K562 (cell line): ENCODE results near the gene TSC22D3.

Source experiments
- ARHGAP35 ChIP-seq: fragments of 450-650 bp; IDR thresholded peaks from 2 replicates; pipeline ENCODE4 v1.6.1; 2018; ENCODE audit not compliant: partially characterized antibody
- EZH2 ChIP-seq: IDR thresholded peaks from 2 replicates; pipeline ENCODE4 v1.6.1; 2012; ENCODE audit warnings: low read depth, mild to moderate bottlenecking, inconsistent platforms, low read length, borderline replicate concordance
- PREB ChIP-seq: sonication (generic); formaldehyde crosslinking; IDR thresholded peaks from 2 replicates; pipeline ENCODE4 v1.8.1; 2023; ENCODE audit warnings: mild to moderate bottlenecking, missing genetic modification reagents
- RBM22 ChIP-seq: fragments of 200-400 bp; formaldehyde crosslinking; IDR thresholded peaks from 2 replicates; pipeline ENCODE4 v1.6.1; 2018; ENCODE audit warnings: low read length, low read depth; ENCODE audit not compliant: poor library complexity, severe bottlenecking
- REST ChIP-seq, 2 experiments: fragments of 450-650 bp; formaldehyde crosslinking in 1 of 2; IDR thresholded peaks; 2 replicates each; pipeline versions ENCODE4 v1.4.0 to v1.6.1; 2014 to 2020; ENCODE audit warnings: mild to moderate bottlenecking in 2 of 2, borderline replicate concordance in 1 of 2, low read depth in 1 of 2
- STAT5B ChIP-seq: fragments of 250-450 bp; sonication (Bioruptor Pico); IDR thresholded peaks from 2 replicates; pipeline ENCODE4 v1.8.0; 2021; ENCODE audit warnings: mild to moderate bottlenecking, inconsistent platforms
- YBX1 ChIP-seq: fragments of 450-650 bp; IDR thresholded peaks from 2 replicates; pipeline ENCODE4 v1.7.1; 2016; ENCODE audit warnings: mild to moderate bottlenecking
- ZNF232 ChIP-seq: sonication (generic); formaldehyde crosslinking; IDR thresholded peaks from 2 replicates; pipeline ENCODE4 v1.8.0; 2022; ENCODE audit warnings: mild to moderate bottlenecking, missing genetic modification reagents
- ZNF24 ChIP-seq: fragments of 450-650 bp; IDR thresholded peaks from 2 replicates; pipeline ENCODE4 v1.6.1; 2016
- ZNF76 ChIP-seq: fragments of 250-450 bp; sonication (Bioruptor Pico); IDR thresholded peaks from 2 replicates; pipeline ENCODE4 v1.4.0; 2020; ENCODE audit warnings: mild to moderate bottlenecking, moderate library complexity, borderline replicate concordance
- TF ChIP-seq, protein P1 (sequence below), 3 experiments: IDR thresholded peaks in 2 of 3; conservative IDR thresholded peaks in 1 of 3; 2 replicates each; pipeline ENCODE4 v1.5.1; 2011 to 2012; ENCODE audit warnings: low read length in 3 of 3, mild to moderate bottlenecking in 3 of 3, control low read depth in 2 of 3, improper control_type of control experiment in 1 of 3, inconsistent platforms in 1 of 3, low read depth in 1 of 3, mixed read lengths in 1 of 3, moderate library complexity in 1 of 3; ENCODE audit not compliant: insufficient read depth in 2 of 3

DNA sequence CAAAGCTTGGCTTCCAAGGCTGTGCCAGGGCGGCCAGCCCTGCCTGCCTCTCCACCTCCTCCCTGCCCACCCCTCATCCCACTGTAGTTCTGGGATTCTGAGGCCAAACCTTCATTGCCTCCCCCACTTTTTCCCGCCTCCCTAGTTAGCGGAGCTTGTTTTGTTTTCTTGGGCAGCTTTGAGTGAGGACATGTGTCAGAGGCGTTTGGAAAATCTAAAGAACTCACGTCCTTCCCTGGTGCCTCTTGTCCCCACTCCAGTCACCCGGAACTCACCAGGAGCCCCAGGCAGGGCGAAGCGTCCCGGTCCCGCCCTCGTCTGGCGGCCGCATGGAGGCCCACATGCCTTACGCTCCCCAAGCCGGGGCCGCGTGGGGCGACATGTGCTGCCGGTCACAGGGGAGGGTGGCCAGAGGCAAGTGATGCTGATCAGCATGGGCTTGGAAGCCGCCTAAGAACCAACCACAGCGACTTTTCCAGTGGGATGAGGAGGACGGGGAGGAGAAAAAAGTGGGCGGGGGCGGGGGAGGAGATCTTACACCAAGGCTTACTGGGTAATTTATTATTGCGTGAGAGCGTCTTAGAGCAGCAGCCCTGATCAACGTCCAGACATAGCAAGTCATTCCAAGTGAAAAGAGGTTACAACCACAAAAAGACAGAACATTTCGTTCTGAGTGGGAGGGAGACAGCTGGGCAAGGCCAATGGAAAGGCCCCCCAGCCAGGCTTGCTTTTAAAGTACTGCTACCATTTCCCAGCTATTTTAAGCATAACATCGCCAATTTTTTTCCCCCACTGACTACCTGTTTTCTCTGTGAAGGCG lies 98.8 kb downstream of the TSC22D3 start:
- TF ChIP-seq PREB (CRISPR knock-in tag) (no peak), ZNF24 (no peak), ARHGAP35 (no peak), ZNF232 (CRISPR knock-in tag) (peak; percentile 91), STAT5B (CRISPR knock-in tag) (no peak), ZNF76 (CRISPR knock-in tag) (no peak), RBM22 (no peak), EZH2 (no peak), YBX1 (no peak), REST (IDR thresholded peaks at IDR 0.05; ENCODE audit: borderline replicate concordance) (no peak), REST (CRISPR knock-in tag; IDR thresholded peaks at IDR 0.05; ENCODE audit: low read depth) (no peak)
- TF ChIP-seq, protein P1, sequence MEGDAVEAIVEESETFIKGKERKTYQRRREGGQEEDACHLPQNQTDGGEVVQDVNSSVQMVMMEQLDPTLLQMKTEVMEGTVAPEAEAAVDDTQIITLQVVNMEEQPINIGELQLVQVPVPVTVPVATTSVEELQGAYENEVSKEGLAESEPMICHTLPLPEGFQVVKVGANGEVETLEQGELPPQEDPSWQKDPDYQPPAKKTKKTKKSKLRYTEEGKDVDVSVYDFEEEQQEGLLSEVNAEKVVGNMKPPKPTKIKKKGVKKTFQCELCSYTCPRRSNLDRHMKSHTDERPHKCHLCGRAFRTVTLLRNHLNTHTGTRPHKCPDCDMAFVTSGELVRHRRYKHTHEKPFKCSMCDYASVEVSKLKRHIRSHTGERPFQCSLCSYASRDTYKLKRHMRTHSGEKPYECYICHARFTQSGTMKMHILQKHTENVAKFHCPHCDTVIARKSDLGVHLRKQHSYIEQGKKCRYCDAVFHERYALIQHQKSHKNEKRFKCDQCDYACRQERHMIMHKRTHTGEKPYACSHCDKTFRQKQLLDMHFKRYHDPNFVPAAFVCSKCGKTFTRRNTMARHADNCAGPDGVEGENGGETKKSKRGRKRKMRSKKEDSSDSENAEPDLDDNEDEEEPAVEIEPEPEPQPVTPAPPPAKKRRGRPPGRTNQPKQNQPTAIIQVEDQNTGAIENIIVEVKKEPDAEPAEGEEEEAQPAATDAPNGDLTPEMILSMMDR (IDR thresholded peaks at IDR 0.05 in 2 of 3, conservative IDR thresholded peaks at IDR 0.05 in 1 of 3; ENCODE audit: insufficient read depth in 2 of 3, low read depth in 1 of 3, low read length in 3 of 3): peak in 2 of 3 experiments; percentile 7 to 23; a peak in 1 of 6 replicates
